GM12891 (cell line): ENCODE data around the gene PROK2.

ENCODE experiments used
- POLR2A ChIP-seq: IDR thresholded peaks from 2 replicates; pipeline ENCODE4 v1.6.1; 2011; ENCODE audit warnings: low read depth, low read length, control low read depth
- POLR2AphosphoS5 ChIP-seq: IDR thresholded peaks from 2 replicates; pipeline ENCODE4 v1.6.1; 2011; ENCODE audit warnings: low read depth, low read length, control low read depth
- TAF1 ChIP-seq: IDR thresholded peaks from 2 replicates; pipeline ENCODE4 v1.6.1; 2011; ENCODE audit warnings: low read depth, low read length, control low read depth

- no peak for TF ChIP-seq POLR2A
- TF ChIP-seq TAF1, result no peak
- no peak for TF ChIP-seq POLR2AphosphoS5
These were observed 30.2 kb downstream of the PROK2 start for GRCh38 chr3:71754610-71755253.
